SK-N-MC (cell line): Measurements from ENCODE around the gene RLF.
"Not testable (repeated sequence)": the region's sequence is repeated elsewhere in the genome, so short reads cannot be mapped to it uniquely, and the experiment has no call there.

Experiments
- DNase-seq: peaks from one replicate; pipeline ENCODE4 v3.0.0-alpha.2; 2011; ENCODE audit warnings: low read depth, low spot score
- H3K27ac ChIP-seq: fragments of 200-600 bp; sonication (generic); 2 replicates; pipeline ENCODE4 v1.5.1; 2016; ENCODE audit warnings: mixed run types
- H3K36me3 ChIP-seq: fragments of 200-600 bp; sonication (generic); 2 replicates; pipeline ENCODE4 v1.6.1; 2017; ENCODE audit warnings: antibody characterized with exemption, low read length, mixed read lengths; ENCODE audit not compliant: insufficient read depth
- H3K4me3 ChIP-seq: fragments of 200-600 bp; sonication (generic); 2 replicates; pipeline ENCODE4 v1.5.1; 2016
- H3K9ac ChIP-seq: fragments of 200-600 bp; sonication (generic); 2 replicates; pipeline ENCODE4 v1.8.0; 2017; ENCODE audit warnings: mixed run types, mixed read lengths; ENCODE audit not compliant: insufficient read length
- H3K9me3 ChIP-seq: fragments of 200-600 bp; sonication (generic); 2 replicates; pipeline ENCODE4 v1.6.1; 2017; ENCODE audit warnings: low read depth, mild to moderate bottlenecking, antibody characterized with exemption, low read length, moderate library complexity, mixed read lengths
- EZH2 ChIP-seq: fragments of 200-600 bp; sonication (generic); IDR thresholded peaks from one replicate; pipeline ENCODE4 v1.6.1; 2017; ENCODE audit warnings: antibody characterized with exemption
- FOXP2 ChIP-seq: optimal IDR thresholded peaks from 2 replicates; pipeline ENCODE3; 2011; ENCODE audit warnings: mild to moderate bottlenecking, moderate library complexity; ENCODE audit not compliant: insufficient read depth; ENCODE audit errors: extremely low read length, control extremely low read depth
- POLR2AphosphoS5 ChIP-seq: IDR thresholded peaks from 2 replicates; pipeline ENCODE4 v1.6.1; 2012; ENCODE audit warnings: mild to moderate bottlenecking, low read depth, low read length, borderline replicate concordance

RLF gene

DNA sequence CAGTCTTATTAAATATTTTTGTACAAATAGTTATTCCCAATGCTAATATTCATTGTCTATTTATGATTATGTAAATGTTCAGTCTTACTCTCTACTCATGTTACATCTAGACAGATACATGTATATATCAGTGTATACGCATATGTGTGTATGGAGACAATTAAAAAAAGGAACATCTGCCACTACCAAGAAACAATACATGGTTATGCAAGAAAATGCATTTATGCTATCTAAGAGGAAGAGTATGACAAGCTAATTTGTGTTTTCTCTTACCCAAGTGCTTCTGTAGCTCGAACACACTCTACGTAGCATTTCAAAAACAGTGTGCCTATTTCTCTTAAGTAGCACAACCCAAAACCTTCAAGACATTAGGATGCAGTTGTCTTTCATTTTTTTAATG, 6.1 kb upstream of the RLF start:
- H3K27ac ChIP-seq = no peak overlapping the region

DNA sequence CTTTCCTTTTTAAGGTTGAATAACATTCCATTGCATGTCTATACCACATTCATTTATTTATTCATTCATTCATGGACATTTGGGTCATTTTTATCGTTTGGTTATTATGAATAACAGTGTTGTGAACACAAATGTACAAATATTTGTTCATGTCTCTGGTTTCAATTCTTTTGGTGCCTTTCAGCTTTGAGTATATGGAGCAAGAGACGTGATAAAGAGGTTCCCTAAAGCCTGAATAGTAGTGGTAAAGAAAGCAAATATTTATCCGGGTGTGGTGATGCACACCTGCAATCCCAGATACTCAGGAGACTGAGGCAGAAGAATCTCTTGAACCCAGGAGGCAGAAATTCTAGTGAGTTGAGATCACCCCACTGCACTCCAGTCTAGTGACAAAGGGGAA, 5.3 kb upstream of the RLF start:
- H3K4me3 ChIP-seq = no peak overlapping the region
- no peak for TF ChIP-seq EZH2
- no peak for TF ChIP-seq FOXP2
- TF ChIP-seq POLR2AphosphoS5 = no peak
- no peak for DNase-seq
- H3K9me3 ChIP-seq = no peaks in the 10 kb centered on the region
- no peak overlapping the region for H3K9ac ChIP-seq
- no peaks in the 10 kb centered on the region for H3K36me3 ChIP-seq
- H3K27ac ChIP-seq = no peak overlapping the region

More for the DNA sequence above, 6.1 kb upstream of the RLF start:
- Histone ChIP-seq H3K4me3 (no peak overlapping the region), H3K9ac (no peak overlapping the region), H3K9me3 (no peaks in the 10 kb centered on the region), H3K36me3 (no peaks in the 10 kb centered on the region)
- no peak for DNase-seq
- TF ChIP-seq FOXP2 = no peak
- TF ChIP-seq POLR2AphosphoS5 = no peak
- no peak for TF ChIP-seq EZH2

DNA sequence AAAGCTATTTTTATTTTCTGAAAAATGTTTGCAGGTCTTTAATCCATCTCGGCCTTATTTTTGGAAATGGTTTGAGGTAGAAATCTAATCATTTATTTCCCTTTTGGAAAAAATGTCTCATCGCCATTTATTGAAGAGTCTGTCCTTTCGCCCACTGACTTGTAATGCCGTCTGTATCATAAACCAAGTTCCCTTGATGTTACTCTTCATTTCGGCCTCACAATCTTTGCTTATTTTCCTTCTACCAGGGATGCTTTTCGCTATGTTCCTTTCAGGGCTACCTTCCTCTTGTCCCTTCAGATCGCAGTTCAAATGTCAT, 422 bp upstream of the RLF start:
- DNase-seq = no peak
- H3K9me3 ChIP-seq = no peaks in the 10 kb centered on the region
- peak overlapping the region; percentile 90 for H3K4me3 ChIP-seq
- peak overlapping the region; percentile 81 for H3K9ac ChIP-seq
- no peak for TF ChIP-seq POLR2AphosphoS5
- peak overlapping the region; percentile 12 for H3K27ac ChIP-seq
- 0 out of 2 replicates have a peak, but pooled peaks cover 4% of the 10 kb centered on the region for H3K36me3 ChIP-seq

DNA sequence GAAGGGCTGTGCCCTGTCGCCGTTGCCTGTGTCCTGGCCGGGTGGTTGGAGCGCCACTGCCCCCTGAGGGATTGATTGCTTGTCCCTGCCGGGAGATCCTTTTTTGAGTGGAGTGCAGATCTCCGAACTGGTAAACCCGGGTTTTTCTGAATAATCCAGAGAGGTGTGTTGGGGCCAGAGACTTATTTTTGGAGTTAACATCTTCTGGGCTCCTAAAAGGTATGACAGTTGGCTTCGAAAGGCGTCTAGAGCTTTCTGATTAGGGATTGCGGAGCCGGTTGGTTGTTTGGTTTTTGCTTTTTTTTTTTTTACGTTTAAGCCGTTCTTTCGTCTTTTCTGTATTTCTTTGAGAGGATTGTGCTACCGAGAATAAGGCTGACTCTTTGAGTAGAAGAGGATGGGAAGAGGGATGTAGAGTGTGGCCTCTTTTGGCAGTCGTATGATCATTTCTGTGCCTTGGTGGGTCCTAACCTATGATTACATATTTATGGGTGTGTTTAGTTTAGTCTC, 756 bp downstream of the RLF start:
- TF ChIP-seq EZH2 (no peak), POLR2AphosphoS5 (no peak), FOXP2 (no peak)
- Histone ChIP-seq H3K9ac (peak overlapping the region; percentile 81), H3K4me3 (peak overlapping the region; percentile 90), H3K27ac (no peak overlapping the region), H3K9me3 (no peaks in the 10 kb centered on the region), H3K36me3 (0 out of 2 replicates have a peak, but pooled peaks cover 4% of the 10 kb centered on the region)
- no peak for DNase-seq

DNA sequence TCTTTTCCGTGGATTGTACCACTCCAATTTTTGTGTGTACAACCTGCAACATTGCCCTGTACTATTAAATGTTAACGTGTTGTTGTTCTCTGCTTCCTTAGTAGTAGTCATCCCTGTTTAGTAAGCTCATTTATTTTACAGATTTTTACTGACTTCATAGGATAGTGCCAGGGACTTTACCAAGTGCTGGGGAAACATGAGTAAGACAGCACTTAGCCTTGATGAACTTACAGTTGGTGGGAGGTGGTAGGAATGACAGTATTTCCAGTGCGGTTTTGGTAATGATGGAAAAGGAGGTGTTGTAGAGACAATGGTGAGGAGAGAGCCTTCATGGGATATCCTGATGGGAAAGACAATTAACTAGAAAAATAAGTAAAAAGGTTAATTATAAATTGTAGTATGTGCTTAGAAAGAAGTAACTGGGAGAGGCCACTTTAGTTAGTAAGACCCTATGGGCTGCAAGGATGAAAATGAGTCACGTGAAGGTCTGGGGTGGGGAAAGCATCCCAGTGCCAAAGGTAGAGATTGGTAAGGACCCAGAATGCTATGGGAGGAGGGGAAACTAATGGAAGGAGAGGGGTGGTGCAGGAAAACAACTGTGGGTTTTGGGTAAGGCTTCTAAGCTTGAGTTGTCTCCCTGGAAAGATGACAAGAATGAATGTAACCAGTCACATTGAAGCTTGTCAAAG, 1.7 kb downstream of the RLF start:
- Histone ChIP-seq H3K4me3 (peak overlapping the region; percentile 90), H3K9ac (peak overlapping the region; percentile 81), H3K9me3 (no peaks in the 10 kb centered on the region), H3K36me3 (0 out of 2 replicates have a peak, but pooled peaks cover 4% of the 10 kb centered on the region), H3K27ac (no peak overlapping the region)
- no peak for DNase-seq
- TF ChIP-seq POLR2AphosphoS5 (no peak), FOXP2 (no peak), EZH2 (no peak)

DNA sequence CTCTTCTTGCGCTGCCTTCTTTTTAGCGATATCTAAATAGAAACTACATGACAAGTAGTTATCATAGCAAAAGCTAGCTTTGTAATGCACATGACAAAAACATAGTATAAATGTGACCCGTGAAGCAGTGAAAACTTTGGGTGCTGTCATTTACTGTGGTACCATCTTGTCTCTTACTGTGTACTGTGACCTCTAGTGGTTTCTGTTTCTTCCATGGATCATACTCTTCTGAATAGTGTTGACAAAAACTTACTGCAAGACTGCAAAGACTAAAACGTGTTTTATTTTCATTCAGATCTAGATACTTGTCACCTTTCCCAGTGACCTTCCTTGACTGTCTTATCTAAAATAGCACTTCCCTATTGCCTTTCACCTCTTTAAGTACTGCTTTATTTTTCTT, 6.1 kb downstream of the RLF start:
- H3K4me3 ChIP-seq = no peak overlapping the region
- no peak for TF ChIP-seq FOXP2
- 0 out of 2 replicates have a peak, but pooled peaks cover 4% of the 10 kb centered on the region for H3K36me3 ChIP-seq
- H3K9ac ChIP-seq = no peak overlapping the region
- H3K9me3 ChIP-seq = no peaks in the 10 kb centered on the region
- no peak overlapping the region for H3K27ac ChIP-seq
- DNase-seq = no peak

DNA sequence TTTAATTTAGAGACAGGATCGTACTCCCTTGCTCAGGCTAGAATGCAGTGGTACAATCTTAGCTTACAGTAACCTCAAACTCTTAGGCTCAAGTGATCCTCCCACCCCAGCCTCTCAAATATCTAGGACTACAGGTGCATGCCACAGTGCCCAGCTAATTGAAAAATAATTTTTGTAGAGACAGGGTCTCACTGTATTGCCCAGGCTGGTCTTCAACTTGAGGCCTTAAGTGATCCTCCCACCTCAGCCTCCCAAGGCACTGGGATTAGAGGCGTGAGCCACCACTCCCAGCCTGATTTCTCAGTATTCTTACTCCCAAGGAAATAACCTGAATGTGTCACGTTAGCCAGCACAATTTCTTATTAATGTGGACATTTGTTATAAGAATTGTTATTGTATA, 9.8 kb downstream of the RLF start:
- DNase-seq = no peak
- TF ChIP-seq EZH2 (no peak), FOXP2 (no peak), POLR2AphosphoS5 (no peak)
- no peaks in the 10 kb centered on the region for H3K36me3 ChIP-seq
- no peaks in the 10 kb centered on the region for H3K9me3 ChIP-seq
- no peak overlapping the region for H3K4me3 ChIP-seq
- no peak overlapping the region for H3K27ac ChIP-seq
- H3K9ac ChIP-seq = no peak overlapping the region

DNA sequence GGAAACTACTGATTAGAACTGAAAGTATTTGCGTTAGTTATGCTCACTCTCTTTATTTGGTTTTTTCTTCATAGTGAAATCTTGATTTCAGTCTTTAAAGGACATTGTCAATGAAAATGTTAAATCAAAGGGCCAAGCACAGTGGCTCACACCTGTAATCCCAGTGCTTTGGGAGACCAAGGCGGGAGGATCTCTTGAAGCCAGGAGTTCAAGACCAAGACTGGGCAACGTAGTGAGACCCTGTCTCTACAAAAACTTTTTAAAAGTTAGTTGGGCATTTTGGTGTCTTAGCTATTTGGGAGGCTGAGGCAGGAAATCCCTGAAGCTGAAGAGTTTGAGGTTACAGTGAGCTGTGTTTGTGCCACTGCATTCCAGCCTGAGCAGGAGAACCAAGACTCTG, 13.6 kb downstream of the RLF start:
- no peak for DNase-seq
- no peak overlapping the region for H3K4me3 ChIP-seq
- no peak overlapping the region for H3K27ac ChIP-seq
- H3K9me3 ChIP-seq = no peaks in the 10 kb centered on the region
- H3K9ac ChIP-seq = no peak overlapping the region
- TF ChIP-seq FOXP2 (no peak), POLR2AphosphoS5 (no peak), EZH2 (no peak)
- no peaks in the 10 kb centered on the region for H3K36me3 ChIP-seq

DNA sequence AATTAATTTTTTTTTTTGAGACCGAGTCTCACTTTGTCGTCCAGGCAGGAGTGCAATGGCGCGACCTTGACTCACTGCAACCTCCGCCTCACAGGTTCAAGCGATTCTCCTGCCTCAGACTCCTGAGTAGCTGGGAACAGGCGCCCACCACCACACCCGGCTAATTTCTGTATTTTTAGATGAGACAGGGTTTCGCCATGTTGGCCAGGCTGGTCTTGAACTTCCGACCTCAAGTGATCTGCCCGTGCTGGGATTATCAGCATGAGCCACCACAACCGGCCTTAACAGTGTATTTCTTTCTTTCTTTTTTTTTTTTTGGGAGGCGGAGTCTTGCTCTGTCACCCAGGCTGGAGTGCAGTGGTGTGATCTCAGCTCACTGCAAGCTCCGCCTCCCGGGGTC, 15.8 kb downstream of the RLF start:
- not testable (repeated sequence) for H3K9ac ChIP-seq, H3K36me3 ChIP-seq, H3K4me3 ChIP-seq, DNase-seq, H3K9me3 ChIP-seq, H3K27ac ChIP-seq
